GM21423 (cell line): ENCODE results near the gene TCF7L2.

Source experiments
- ATAC-seq: cut with Tn5 transposase; IDR thresholded peaks from one replicate; pipeline ENCODE4 v1.9.1; 2021; ENCODE audit warnings: mild to moderate bottlenecking, moderate library complexity; ENCODE audit not compliant: unreplicated experiment

Gene TCF7L2

DNA sequence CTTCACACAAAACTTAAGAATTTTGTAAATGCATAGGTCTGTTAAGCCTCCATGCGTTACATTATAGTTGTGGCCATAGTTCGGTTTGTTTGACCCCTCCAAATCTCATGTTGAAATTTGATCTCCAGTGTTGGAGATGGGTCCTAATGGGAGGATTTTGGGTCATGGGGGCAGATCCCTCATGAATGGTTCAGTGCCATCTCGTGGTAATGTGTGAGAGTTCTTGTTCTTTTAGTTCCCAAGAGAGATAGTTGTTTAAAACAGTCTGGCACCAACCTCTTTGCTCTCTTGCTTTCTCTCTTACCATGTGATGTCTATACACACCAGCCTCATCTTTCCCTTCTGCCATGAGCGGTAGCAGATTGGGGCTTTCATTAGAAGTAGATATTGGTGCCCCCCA lies 264.3 kb downstream of the TCF7L2 start:
- ATAC-seq, result no peak

DNA sequence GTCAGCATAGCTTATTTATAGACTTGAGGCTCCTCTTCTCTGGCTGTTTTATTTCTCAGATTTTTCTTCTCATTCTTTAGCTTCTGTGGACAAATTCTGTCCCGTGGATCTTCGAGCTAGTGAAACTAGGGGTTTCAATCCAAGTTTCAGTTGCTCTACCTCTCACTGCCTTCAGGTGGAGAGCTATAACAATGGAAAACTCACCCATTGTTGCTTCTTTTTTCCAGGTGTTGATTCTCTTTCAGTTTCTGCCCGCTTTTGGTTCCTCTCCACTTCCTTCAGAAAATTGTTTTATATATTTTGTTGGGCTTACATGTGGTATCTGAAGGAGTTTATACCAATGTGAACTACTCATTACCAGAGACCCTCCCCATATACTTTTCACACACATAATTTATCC lies 266.1 kb downstream of the TCF7L2 start:
- ATAC-seq, result no peak
